GM13977 (cell line): ENCODE measurements around the gene MGAT3.

ENCODE experiments used
- DNase-seq: peaks from one replicate; pipeline ENCODE4 v3.0.0; 2012; ENCODE audit warnings: low spot score
- in situ Hi-C: fragments of 300-500 bp; cut with MboI; formaldehyde crosslinking; loops from one replicate; pipeline ENCODE4 v1.12.0; 2022; ENCODE audit warnings: low sequenced_read_pairs, low pct_unique_long_range_greater_than_20kb, mixed read lengths, inconsistent platforms; ENCODE audit not compliant: unreplicated experiment
- TF ChIP-seq, protein P1 (sequence below): IDR thresholded peaks from 2 replicates; pipeline ENCODE4 v1.5.1; 2012; ENCODE audit warnings: mild to moderate bottlenecking, control low read depth; ENCODE audit not compliant: insufficient read depth; ENCODE audit errors: extremely low read depth, missing control alignments

The MGAT3 gene

DNA sequence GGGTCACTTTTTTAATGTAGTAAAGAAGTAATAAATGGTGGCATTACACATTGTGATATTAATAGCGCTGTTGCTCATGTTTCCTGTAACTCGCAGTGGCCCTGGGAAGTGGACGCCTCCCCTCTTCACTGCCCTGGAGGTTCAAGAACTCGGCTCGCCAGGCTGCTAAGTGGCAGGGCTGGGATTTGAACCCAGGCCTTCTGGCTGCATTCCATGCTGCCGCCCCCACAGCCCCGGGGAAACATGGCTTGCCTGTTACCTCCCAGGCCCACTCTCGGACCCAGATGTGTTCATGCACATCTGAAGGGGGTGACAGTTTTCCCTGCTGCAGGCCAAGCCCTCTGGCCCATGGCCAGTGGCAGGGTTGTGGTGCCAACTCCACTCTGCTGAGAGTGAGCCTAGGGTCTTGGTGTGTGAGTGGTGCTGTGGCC lies 25.0 kb upstream of the MGAT3 start:
- no peak for DNase-seq
- TF ChIP-seq, protein P1, sequence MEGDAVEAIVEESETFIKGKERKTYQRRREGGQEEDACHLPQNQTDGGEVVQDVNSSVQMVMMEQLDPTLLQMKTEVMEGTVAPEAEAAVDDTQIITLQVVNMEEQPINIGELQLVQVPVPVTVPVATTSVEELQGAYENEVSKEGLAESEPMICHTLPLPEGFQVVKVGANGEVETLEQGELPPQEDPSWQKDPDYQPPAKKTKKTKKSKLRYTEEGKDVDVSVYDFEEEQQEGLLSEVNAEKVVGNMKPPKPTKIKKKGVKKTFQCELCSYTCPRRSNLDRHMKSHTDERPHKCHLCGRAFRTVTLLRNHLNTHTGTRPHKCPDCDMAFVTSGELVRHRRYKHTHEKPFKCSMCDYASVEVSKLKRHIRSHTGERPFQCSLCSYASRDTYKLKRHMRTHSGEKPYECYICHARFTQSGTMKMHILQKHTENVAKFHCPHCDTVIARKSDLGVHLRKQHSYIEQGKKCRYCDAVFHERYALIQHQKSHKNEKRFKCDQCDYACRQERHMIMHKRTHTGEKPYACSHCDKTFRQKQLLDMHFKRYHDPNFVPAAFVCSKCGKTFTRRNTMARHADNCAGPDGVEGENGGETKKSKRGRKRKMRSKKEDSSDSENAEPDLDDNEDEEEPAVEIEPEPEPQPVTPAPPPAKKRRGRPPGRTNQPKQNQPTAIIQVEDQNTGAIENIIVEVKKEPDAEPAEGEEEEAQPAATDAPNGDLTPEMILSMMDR, result no peak
- in situ Hi-C loops, result no loop called here

DNA sequence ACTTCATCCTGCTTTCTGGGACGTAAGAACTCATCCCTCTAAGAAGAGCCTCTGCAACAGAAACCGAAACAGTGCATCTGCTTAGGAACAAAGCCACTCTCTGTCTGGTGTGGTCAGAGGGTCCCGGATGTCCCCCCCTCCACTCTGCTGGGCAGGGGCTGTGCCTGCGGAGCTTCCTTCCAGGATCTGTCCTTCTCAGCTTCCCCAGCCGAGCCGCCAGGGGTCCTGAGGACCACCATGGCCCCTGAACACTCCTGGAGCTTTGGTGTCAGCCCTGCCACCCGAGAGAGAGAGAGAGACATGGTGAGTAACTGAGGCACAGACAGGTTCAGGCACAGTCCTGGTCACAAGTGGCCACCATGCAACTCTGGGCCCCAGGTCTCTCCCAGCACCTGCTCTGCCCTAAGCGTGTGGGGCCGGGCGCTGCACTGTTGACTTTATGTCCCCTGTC lies 24.4 kb upstream of the MGAT3 start:
- in situ Hi-C loops, result no loop called here
- TF ChIP-seq, protein P1, result no peak
- no peak for DNase-seq

DNA sequence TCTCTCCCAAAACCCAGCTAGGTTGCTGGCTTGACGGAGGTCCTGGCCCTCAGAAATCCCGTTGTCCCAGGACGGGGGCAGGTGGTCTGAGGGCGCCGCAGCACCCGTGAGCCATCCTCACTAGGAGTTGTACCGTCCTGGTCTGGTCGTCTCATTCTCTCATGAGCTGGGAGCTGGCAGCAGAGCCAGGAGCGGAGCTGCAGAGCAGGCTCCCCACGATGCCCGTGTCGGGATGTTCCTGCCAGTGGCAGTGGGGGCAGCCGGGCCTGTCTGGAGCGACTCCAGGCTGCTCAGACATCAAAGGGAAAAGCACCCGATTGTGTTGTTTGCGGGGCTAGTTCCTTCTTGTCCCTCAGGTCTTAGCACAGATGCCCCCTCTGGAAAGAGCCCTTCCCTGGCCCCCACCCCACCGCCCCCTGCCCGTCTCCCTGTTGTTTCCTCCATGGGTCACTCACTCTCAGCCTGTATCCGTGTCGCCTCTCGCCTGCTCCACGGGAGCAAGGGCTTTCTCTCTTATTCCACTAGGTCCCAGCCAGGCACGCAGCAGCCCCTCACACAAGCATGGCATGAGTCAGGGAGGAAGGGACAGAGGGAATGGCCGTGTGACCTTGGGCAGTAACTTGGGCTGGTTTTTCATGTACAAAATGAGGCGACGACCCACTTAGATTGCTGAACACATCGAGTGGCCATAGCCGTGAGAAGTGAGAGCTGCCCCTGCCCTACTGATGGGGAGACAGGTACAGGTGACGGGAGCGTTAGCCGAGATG lies 23.2 kb upstream of the MGAT3 start:
- TF ChIP-seq, protein P1, result no peak
- DNase-seq, result no peak
- in situ Hi-C loops, result no loop called here

DNA sequence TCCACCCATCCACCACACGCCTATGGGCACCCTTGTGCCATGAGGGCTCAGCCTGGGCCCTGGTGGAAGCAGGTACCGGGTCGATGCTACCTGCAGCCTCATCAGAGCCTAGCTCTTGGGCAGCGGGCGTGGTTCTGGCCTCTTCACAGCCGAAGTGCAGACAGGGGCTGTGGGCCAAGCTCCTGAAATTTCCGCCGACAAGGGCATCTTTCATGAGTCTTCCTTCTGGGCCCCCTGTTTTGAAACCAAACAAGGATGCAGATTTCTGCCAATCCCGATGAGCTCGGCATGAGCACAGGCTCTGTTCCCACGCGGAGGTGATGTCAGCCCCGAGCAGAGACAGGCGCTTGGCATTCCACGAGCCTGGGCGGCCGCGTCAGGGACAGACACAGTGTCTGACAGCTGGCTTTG lies 22.6 kb upstream of the MGAT3 start:
- TF ChIP-seq, protein P1, result no peak
- in situ Hi-C loops, result no loop called here
- DNase-seq, result no peak

DNA sequence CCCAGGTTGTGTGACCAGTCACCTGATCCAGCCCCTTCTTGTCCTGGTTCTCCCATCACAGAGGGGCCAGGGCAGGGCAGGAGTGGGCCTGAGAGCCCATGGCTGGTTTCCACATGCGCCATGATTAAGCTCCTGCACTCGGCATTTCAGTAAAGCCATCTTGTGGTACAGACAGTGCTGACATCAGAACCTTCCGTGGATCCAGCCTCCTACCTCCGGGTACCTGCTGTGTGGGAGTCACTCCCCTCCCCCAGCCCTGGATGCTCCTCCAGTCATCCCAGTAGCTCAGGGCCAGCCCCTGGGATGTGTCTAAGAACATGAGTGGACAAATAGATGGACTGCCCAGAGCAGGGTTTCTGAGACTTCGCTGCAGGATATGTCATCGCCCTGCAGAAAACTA lies 22.1 kb upstream of the MGAT3 start:
- in situ Hi-C loops, result no loop called here
- DNase-seq, result no peak
- TF ChIP-seq, protein P1, result no peak

DNA sequence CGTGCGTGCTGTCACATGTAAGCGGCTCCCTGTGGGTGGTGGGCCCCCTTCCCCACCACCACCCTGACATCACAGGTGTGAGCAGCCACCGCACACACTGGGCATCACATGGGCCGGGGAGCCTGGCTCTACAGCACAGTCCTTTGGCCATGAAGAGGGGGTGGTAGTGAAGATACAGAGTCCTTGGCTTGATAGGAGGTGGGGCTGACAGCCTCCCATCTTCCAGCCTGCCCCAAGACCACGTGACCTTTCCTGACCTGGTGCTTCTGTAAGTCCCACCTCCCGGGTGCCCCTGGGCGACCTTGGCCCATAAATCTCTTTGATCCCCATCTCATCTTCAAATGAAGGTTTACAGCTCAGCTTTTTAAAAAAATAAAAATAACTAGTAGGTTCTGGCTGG lies 21.2 kb upstream of the MGAT3 start:
- TF ChIP-seq, protein P1, result no peak
- in situ Hi-C loops, result no loop called here
- no peak for DNase-seq
